ENCODE results near the gene NUDT13. TPM values are rescaled to one million over a fixed set of nuclear protein-coding genes. Genes with fewer than 3 reads are reported as not detected.

The NUDT13 gene
- total RNA-seq, 1 experiment from 2014 or later = 1.5 TPM

GRCh38 chr10:73116017-73116416 is 5.8 kb downstream of the NUDT13 start:
- Histone ChIP-seq H3K9me3 (ENCODE audit: control insufficient read depth, low read depth, low read length) (no peaks in the 10 kb centered on the region), H2AK5ac (ENCODE audit: insufficient read length, low read length) (no peak overlapping the region), H3K4ac (ENCODE audit: low read depth, low read length) (no peak overlapping the region), H4K20me1 (ENCODE audit: control insufficient read depth, insufficient read depth, insufficient read length) (no peaks in the 10 kb centered on the region), H3K23me2 (ENCODE audit: insufficient read length, low read depth, low read length, poor library complexity, severe bottlenecking) (no peaks in the 10 kb centered on the region), H3K4me1 (ENCODE audit: insufficient read depth, low read length) (no peaks in the 10 kb centered on the region), H2BK20ac (ENCODE audit: low read depth, low read length, poor library complexity, severe bottlenecking) (no peak overlapping the region), H3K23ac (ENCODE audit: insufficient read length, low read depth, low read length) (no peak overlapping the region), H4K5ac (ENCODE audit: insufficient read length, low read depth, low read length) (no peak overlapping the region), H3K18ac (ENCODE audit: insufficient read length, low read depth, low read length) (no peak overlapping the region), H4K8ac (replicated peaks; ENCODE audit: insufficient read length, low read depth, low read length) (no peak overlapping the region), H3K56ac (ENCODE audit: insufficient read length, low read depth, low read length) (no peak overlapping the region), H4K91ac (ENCODE audit: insufficient read length, low read depth, low read length) (no peak overlapping the region), H3K14ac (ENCODE audit: insufficient read depth, low read length) (no peak overlapping the region), H2BK5ac (ENCODE audit: insufficient read length, low read length) (no peak overlapping the region), H3K79me2 (ENCODE audit: insufficient read depth, low read length) (no peaks in the 10 kb centered on the region), H3T11ph (ENCODE audit: low read length) (no peak overlapping the region), H2BK12ac (ENCODE audit: insufficient read length, low read depth, low read length) (no peak overlapping the region), H3K27me3 (ENCODE audit: insufficient read depth, low read length) (no peaks in the 10 kb centered on the region), H2AFZ (ENCODE audit: low read length) (no peak overlapping the region), H2BK15ac (ENCODE audit: low read depth, low read length) (no peak overlapping the region), H2BK120ac (ENCODE audit: low read depth, low read length, poor library complexity, severe bottlenecking) (no peak overlapping the region), H3K79me1 (ENCODE audit: insufficient read depth, low read depth, low read length, poor library complexity, severe bottlenecking) (no peaks in the 10 kb centered on the region), H3K9ac (ENCODE audit: extremely low read depth, insufficient read length, low read length) (no peak overlapping the region), H3K4me2 (ENCODE audit: insufficient read depth, insufficient read length, low read length) (no peak overlapping the region), H3K27ac (ENCODE audit: insufficient read length, low read depth, low read length) (no peak overlapping the region)
- H3K27me3 Mint-ChIP-seq (ENCODE audit: low read depth) = no peaks in the 10 kb centered on the region
- peaks cover 2 to 8% (median 4%) of the 10 kb centered on the region in 3 experiments; a peak in 4 of 7 replicates for H3K36me3 Mint-ChIP-seq (ENCODE audit: insufficient read depth in 1 of 3, low read depth in 3 of 3)
- H3K4me1 Mint-ChIP-seq = peaks cover 11 to 13% of the 10 kb centered on the region in 2 experiments
- H3K4me3 Mint-ChIP-seq = no peak overlapping the region
- no peaks in the 10 kb centered on the region for H3K9me3 Mint-ChIP-seq
- H3K27ac Mint-ChIP-seq = no peak overlapping the region
- WGBS (ENCODE audit: extremely low coverage, insufficient read length, low lambda C conversion rate) = no CpG with 5 or more reads among the region's 1 CpG
- TF ChIP-seq CTCF (conservative IDR thresholded peaks at IDR 0.05) = no peak
- no peak for DNase-seq

Data from H9 (cell line).